HG03060 (cell line): Measurements from ENCODE around the gene VDR.

Experiments
- ATAC-seq: cut with Tn5 transposase; IDR thresholded peaks from one replicate; pipeline ENCODE4 v1.9.1; 2021; ENCODE audit warnings: low read depth, moderate number of reproducible peaks; ENCODE audit not compliant: unreplicated experiment

The VDR gene

DNA sequence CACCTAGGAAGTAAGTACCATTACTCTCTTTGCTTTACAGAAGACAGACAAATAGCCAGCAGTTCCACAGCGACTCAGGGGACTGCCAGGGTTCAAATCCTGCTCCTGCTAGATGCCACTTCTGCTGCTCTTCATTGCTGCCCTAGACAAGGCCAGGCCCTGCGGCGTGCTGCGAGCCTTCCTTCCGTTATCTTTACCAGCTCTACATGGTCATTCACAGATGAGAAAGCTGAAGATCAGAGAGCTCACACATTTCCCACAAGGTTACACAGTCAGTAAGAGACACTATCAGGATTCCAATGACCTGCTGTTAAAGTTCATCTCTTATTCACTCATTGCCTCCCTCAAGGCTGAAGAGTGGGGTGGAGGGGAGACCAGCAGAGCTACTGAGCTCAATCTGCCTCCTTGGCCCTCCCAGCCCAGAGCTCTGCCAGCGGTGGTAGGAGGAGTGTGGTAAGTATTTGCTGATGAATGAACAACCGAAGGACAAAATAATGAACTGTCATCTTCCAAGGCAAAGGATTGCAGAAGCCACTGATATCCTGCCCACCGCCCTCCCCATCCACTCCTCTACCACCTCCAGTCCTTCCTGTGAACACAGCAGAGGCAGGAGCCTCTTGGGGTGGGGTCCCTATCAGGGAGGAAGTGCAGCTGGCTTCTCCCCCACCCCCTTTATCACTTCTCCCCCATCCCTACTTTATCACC is 70.4 kb downstream of the VDR start:
- ATAC-seq = no peak

DNA sequence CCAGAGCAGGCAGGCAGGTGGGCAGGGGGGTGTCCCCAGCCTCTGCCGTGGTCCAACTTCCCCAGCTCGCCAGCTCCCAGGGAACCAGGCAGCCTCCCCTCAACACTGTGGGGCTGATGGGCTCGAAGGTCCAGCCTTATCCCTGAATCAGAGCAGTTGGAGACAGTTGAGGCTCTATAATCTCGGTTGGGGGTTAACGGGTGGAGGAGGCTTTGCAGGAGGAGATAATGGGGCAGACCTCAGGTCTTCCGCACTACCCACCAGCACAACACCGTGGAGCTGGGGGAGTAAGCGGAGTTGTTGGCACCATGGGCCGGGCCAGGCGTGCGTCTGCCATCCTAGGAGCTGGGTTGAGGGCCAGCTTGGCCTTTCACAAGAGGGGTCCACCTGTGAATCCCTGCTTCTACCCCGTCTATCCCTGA is 71.2 kb downstream of the VDR start:
- no peak for ATAC-seq

DNA sequence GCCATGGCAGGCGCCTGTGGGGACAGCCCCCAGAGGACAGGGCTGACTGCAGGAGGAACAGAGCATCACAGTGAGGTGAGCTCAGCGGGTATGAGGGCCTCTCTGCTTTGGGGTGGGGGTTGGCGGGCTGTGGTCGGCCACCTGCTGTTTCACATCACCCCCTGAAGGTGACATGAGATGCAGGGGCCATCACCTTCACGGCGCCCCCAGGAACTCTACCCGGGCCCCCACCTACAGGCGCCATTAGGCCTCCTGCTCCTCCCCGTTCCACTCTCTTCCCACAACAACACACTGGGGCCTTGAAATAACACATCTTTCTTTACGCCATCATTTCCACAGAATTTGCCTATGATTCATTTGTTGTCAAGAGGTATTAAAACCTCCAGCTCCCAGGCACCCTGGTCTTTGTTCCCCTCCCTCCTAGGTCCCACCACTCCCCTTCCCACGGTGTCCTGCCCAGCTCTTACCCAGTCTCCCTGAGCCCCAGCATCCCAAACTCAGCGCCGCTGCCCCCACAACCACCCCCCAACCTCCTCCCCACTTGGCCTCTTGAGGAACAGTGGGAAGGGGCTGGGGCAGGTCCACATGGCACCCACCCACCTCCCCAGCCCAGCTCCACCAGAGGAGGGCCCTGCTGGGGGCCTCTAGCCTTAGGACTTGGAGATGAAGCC is 72.4 kb downstream of the VDR start:
- ATAC-seq = no peak

DNA sequence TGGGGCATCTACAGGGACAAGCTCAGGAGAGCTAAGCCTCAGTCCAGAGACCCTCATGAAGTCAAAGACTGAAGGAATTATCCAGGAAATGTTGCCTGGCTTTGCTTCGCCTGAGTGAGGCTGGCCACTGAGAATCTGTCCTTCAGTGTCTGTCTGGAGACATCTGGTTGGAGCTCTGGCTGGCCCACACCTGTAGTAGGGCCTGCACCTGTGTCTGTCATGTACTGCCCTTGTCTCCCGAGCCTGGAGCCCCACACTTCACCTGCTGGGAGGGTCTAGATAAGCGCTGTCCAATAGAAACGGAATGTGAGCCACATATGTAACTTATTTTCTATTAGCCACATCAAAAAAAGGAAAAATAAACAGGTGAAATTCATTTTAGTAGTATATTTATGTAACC is 75.2 kb downstream of the VDR start:
- no peak for ATAC-seq

DNA sequence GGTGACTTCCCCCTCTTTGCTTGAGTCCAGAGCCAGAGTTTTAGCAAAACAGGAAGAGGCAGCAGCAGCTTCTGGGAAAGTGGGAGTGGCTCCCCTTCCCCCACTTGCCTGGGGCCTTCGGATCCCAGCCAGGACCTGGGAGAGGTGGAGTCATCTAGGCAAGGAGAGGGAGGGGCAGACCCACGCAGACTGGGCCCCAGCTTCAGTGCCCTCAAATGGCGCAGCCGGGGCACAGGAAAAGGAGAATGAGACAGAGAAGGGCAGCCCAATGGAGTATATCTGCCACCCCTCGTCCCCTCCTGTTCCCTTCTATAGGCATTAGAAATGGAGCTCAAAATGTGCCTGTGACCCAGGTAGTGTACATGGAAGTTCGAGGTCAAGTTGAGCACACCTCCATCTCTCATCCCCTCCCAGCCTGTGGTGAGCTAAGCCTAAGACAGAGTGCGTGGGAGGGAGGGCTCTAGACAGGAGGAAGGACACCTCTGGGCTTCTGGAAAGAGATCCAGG is 75.8 kb downstream of the VDR start:
- no peak for ATAC-seq

DNA sequence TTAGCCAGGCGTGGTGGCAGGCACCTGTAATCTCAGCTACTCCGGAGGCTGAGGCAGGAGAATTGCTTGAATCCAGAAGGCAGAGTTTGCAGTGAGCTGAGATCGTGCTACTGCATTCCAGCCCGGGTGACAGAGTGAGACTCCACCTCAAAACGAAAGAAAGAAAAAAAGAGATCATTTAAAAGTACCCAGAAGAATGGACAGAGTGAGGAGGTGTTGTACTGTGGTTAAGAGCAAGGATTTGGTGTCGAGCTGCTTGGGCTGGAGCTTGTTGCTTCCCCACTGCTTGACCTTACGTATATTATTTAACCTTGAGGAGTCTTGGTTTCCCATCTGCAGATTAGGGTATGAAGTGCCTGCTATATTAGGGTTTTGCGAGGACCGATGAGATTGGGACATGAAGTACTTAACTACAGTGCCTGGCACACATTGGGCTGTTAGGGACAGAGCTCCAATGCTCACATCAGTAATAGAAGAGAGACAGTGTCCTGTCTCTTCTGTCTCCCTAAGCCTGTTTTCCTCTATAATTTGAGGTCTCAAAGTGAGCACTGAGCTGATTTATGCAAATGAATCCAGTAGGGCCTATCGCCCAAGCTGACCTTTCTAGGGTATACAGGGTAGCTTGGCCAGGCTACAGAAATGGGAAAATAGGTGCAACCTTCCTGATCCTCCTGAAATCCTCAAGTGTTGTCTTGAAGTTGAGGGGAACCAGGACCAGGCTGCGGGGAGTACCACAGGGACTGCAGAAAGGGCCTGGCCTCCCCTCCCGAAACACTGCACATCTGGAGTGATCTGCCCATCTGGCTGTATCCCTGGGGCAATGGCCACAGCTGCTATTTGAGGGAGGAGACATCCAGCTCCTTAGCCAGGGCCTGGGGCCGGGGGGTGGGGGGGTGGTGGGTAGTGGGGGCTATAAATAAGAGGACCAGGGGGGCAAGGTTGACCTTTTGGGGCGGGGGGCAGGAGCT is 76.5 kb downstream of the VDR start:
- no peak for ATAC-seq

DNA sequence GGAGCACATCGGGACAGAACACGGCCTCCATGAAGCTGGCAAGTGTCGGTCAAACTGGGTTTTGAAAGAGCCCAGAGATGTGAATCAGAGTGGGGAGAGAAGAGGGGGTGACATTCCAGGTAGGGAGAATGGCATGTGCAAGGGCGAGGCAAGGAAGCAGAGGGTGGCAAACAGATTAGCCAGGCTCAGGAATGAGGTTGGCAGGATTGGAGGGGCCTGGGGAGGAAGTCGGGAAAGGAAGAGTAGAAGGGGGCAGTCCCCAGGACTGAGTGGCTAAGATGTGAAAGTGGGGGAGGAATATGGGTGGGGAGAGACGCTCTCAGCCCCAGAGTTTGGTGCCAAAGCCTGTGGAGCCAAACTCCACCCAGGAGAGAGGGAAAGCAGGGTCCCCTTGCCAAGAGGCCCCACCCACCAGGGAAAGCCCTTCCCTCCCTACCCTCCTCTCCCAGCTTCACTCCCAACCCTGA is 79.6 kb downstream of the VDR start:
- no peak for ATAC-seq

DNA sequence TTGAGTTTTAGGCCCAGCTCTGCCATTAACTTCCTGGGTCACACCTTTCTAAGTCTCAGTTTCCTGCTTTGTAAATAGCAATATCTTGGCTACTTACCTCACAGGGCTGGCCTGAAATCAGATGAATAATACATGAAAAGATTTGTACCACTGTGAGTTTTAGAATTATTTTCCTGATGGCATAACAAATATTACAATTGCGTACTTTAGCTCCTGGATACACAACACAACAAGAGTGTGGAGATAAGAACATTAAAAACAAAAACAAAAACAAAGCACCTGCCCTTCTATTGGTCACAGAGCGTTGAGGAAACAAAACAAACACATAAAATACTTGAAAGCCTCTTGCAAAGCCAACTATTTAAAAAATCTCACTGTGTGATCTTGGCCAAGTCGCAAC is 80.2 kb downstream of the VDR start:
- ATAC-seq = no peak

DNA sequence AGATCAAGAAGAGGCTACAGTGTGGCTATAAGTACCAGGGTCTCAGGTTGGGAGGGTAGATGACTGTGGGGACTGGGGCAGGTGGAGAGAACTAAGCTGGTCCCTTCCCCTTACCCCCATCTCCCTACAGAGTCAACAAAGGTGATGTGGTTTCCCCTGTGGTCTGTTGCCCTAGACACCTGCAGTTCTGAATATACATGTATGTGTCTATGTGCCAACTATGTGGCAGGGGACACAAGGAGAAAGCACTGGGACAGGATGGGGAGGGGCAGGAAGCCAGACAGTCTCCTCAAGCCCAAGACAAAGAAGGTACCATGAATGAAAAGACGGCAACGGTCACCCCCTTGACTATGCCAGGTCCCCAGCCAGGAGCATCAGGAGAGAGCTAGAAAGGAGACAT is 80.6 kb downstream of the VDR start:
- ATAC-seq = no peak

DNA sequence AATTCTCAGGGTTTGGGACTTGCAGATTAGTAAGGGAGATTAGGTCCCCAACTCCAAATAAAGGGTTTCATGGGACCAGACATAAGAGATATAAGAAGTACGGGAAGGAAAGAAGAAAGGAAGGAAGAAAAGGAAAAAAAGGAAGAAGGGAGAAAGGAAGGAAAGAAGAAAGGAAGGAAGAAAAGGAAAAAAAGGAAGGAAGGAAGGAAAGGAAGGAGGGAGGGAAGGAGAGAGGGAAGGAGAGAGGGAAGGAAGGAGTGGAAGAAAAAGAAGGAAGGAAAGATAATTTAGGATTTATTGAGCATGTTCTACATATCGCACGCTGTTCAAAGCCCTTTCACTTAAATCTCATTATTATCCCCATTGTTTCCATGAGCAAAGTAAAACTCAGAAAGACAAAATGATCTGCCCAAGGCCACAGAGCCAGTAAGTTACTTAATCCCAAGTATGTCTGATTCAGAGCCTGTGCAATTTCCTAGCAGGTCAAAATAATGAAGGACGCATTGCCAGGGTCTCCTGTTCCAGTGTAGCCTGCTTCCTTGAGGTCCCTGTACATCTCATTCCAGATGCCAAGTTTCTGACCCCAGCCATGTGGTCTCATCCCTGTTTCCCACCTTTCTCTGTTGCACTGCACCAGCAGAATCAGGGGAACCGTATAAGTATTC is 81.2 kb downstream of the VDR start:
- no peak for ATAC-seq

DNA sequence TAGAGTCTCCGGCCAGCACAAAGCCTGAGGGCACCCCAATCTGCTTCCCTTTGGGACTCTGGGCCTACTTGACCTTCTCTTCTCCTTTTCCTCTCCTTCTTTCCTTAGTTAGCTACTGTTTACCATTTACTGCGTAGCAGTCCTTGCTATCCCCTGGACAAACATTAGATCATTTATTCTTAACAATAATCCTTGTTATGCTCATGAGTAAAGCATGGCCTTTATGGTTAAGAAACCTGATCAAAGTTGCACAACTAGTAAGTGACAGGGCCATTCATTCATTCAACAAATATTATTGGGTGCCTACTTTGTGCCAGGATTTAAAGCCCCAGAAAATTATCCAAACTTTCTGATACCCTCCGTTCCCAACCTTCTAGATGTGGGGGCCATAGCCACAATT is 81.9 kb downstream of the VDR start:
- no peak for ATAC-seq

DNA sequence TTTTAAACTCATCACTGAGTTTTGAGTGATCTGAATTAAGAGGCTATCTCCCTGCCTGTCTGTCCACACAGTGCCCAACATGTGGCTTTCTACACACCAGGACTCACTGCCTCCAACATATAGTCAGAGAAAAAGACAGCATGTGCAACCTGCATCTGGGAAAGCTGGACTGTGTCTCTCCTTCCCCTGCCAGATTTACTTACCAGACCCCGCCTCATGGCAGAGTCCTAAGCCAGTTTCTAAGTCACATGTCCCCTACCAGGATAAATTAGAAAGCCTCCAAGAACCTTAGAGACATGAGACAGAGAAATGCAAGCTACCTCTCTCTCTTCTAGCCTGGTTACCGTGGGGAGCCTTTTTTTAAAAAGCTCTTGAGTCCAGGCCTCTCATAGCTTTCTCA is 82.4 kb downstream of the VDR start:
- ATAC-seq = no peak

DNA sequence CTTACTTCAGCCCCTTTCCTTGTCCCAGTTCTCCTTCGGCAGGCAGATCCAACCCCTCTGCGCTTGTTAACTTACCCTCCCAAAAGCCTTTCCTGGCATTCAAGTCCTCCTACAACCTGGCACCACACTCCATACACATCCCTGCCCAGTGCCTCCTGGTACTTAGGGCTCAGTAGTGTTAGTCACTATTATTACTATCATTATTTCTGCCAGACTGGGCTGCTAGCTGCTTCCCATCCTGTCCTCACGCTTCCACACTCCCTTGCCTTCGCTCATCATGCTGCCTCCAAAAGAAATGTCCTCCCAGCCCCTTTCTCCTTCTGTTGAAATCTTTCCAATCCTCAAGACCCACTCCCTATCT is 83.5 kb downstream of the VDR start:
- no peak for ATAC-seq

DNA sequence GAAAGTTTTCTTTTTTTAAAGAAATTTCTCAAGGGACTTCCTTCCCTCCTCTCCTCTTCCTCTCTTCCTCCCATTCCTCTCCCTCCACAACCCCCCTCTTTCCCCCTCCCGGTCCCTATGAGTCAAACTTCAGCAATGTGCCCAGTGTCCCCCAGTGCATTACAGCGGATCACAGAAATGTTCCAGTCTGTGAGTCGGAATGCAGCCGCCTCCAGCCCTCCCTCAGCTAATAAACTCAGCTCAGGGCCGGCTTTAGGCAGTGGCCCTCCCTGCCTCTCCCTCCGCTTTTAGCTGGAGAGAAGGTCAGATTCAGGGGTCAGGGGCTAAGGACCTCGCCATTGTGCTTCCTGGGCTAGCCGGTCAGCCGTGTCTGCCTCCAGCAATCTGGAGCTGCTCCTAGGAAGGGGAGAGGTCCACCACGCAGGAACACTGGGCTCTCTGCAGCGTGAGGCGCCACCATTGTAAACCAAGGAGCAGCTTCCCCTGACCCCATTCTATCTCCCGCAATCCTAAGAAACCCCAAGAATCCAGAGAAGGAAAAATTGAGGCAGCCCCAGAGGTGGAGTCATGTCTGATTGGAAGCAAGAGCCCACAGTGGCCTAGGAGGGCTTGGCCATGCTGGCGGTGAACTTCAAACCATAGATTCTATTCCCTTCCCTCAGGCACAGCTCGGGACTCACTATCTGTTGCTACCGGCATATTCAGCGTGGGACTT is 84.0 kb downstream of the VDR start:
- no peak for ATAC-seq

DNA sequence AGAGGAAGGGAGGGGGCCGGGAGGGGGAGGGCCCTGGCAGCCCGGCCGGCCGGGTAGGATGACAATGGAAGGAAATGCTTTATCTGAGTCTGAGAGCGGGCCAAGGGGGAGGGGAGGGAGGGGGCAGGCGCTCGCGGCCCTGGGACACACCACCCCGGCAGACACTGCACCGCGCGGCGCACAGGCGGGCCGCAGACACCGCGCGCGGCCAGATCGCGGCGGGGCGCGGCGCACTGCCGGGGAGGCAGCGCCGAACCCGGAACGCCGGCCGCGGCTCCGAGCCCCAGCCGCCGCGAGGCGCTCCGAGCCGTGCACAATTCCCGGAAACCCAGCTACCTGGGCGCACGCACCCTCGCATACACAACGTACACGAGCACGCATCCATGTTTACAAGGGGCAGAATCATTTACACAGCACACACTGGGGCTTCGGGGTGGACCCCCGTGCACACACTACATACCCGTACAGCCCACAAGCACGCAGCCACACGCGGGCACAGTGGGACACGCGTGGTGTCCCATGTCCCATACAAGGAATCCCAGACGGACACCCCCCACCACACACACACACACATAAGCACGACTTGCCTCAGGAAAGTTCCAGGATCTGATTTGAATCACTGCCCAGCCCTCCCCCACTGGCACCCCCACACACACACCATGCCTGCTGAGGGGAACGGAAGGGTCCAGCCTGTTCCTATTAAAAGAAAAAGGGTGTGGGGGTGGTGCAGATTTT is 84.7 kb downstream of the VDR start, which contains the start of gene HDAC7:
Gene HDAC7, minus strand, starts transcription at position 8 of the 735 bp plus-strand sequence. CDS start 118 bp downstream, outside the sequence.
- no peak for ATAC-seq

DNA sequence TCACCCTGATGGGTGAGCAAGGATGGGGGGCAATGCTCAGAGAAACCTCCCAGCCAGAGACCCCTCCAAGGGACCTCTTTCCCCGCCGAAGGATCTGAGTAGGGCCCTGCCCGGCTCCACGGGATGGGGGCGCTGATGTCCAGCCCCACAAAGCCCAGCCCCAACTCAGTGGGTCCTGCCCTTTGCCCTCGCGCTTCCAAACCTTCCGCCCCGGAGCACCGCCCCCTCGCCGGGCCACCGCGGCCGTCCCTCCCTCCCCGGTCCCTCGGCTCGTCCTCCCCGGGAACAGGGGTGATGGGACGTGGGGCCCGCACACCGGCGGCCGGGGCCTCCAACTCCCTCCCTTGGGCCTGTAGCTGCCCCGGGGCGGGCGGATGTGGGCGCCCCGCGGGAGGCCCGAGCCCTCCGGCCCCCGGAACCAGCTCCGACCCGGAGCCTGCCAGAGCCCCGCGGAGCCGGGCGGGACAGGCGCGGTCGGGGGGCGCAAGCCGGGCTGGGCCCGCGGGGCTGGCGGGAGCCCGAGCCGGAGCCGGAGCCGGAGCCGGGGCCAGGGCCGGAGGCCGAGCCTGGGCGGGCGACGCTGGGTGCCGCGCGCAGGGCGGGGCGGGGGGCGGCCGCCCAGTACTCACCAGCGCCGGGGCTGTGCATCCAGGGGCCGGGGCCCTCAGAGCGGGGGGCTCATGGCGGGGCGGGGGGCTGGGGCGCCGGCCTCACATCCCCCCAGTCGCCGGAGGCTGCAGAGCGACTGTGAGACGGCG is 85.5 kb downstream of the VDR start:
- no peak for ATAC-seq

DNA sequence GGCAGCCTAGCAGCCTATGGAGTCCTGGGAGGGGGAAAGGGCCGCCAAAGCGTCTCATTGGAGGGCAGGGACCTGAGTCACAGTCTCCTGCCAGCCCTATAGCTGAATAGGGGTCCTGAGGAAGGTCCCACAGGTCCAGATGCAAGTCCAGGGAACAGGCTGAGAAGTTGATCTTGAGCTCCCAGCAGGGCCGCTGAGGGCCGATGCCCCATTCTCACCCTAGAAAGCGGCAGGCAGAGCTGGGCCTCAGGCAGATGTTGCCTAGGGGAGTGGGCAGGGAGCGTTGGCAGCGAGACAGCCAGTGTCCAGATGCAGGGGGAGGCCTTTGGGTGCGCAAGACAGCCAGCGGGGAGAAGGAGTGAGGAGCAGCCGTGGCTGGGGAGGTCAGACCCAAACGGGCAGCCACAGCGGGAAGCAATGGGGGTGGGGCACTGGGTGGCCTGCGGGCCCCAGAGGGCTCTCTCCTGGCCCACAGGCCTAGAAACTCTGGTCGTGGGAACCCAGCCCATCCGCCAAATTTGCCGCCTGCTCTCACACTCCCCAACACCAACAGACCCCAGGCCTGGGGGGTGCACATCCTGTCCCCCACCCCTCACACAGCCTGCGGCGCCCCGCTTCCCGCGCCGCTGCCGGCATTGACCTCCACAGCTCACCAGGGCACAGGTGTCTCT is 86.2 kb downstream of the VDR start:
- no peak for ATAC-seq

DNA sequence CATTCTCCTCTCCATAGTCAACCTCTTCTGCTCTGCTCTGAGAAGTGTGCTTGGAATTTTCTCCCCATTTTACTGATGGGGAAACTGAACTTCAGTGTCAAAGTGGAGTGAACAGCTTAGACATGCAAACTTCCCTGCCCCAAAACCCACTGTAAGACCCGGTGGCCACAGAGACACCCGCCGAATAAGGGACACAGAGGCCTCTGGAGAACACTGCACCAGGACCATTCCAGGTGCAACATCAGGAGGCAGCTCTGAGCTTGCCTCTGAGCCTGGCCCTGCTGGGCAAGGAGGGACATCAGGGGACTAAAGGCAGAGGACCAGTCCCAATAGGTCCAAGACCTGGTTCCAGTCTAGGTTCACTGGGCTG is 86.8 kb downstream of the VDR start:
- ATAC-seq = no peak
